PC-3 (cell line): ENCODE results near the gene THAP4.

Source experiments
- EZH2 ChIP-seq: fragments of 300-600 bp; sonication (generic); IDR thresholded peaks from one replicate; pipeline ENCODE4 v1.6.1; 2017; ENCODE audit warnings: antibody characterized with exemption, mild to moderate bottlenecking, low read length; ENCODE audit not compliant: unreplicated experiment
- TF ChIP-seq, protein P1 (sequence below): fragments of 300-600 bp; sonication (generic); conservative IDR thresholded peaks from 2 replicates; pipeline ENCODE4 v1.5.1; 2017; ENCODE audit warnings: antibody characterized with exemption, low read depth, mild to moderate bottlenecking, low read length

DNA sequence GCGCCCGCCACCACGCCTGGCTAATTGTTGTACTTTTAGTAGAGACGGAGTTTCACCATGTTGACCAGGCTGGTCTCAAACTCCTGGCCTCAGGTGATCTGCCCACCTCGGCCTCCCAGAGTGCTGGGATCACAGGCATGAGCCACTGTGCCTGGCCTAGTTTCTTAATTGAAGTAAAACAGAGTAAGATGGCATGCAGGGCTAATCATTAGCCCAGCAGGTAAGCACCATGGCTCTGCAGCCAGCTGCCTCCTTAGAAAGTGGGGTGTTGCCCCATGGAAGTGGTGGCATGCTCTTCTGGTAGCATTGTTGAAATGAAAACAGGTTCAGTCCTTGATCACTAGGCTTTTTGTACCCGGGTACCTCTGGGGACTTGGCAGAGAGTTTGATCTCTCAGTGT is 13.0 kb upstream of the THAP4 start:
- TF ChIP-seq, protein P1, sequence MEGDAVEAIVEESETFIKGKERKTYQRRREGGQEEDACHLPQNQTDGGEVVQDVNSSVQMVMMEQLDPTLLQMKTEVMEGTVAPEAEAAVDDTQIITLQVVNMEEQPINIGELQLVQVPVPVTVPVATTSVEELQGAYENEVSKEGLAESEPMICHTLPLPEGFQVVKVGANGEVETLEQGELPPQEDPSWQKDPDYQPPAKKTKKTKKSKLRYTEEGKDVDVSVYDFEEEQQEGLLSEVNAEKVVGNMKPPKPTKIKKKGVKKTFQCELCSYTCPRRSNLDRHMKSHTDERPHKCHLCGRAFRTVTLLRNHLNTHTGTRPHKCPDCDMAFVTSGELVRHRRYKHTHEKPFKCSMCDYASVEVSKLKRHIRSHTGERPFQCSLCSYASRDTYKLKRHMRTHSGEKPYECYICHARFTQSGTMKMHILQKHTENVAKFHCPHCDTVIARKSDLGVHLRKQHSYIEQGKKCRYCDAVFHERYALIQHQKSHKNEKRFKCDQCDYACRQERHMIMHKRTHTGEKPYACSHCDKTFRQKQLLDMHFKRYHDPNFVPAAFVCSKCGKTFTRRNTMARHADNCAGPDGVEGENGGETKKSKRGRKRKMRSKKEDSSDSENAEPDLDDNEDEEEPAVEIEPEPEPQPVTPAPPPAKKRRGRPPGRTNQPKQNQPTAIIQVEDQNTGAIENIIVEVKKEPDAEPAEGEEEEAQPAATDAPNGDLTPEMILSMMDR: no peak
- no peak for TF ChIP-seq EZH2
